HepG2 (cell line): ENCODE results near the gene TSPAN3. TPM values are rescaled to one million over a fixed set of nuclear protein-coding genes. Genes with fewer than 3 reads are reported as not detected.

ENCODE experiments used
- ARNTL ChIP-seq: sonication (generic); formaldehyde crosslinking; IDR thresholded peaks from 2 replicates; pipeline ENCODE4 v1.4.0; 2020; ENCODE audit warnings: mild to moderate bottlenecking, missing genetic modification reagents
- BORCS8-MEF2B ChIP-seq: sonication (generic); formaldehyde crosslinking; IDR thresholded peaks from 2 replicates; pipeline ENCODE4 v1.8.0; 2022; ENCODE audit warnings: mild to moderate bottlenecking, missing genetic modification reagents
- CHCHD3 ChIP-seq: sonication (generic); formaldehyde crosslinking; IDR thresholded peaks from 2 replicates; pipeline ENCODE4 v1.8.0; 2022; ENCODE audit warnings: mild to moderate bottlenecking, missing genetic modification reagents, moderate library complexity
- FOXK1 ChIP-seq: sonication (generic); formaldehyde crosslinking; IDR thresholded peaks from 2 replicates; pipeline ENCODE4 v1.4.0; 2020; ENCODE audit warnings: low read depth, missing genetic modification reagents, borderline replicate concordance
- HMG20A ChIP-seq: IDR thresholded peaks from 2 replicates; pipeline ENCODE4 v1.6.1; 2016; ENCODE audit warnings: borderline replicate concordance
- HOXA9 ChIP-seq: sonication (generic); formaldehyde crosslinking; IDR thresholded peaks from 2 replicates; pipeline ENCODE4 v1.8.1; 2022; ENCODE audit warnings: missing genetic modification reagents, mild to moderate bottlenecking, moderate library complexity, borderline replicate concordance
- MED1 ChIP-seq: sonication (generic); formaldehyde crosslinking; IDR thresholded peaks from 2 replicates; pipeline ENCODE4 v1.4.0; 2020; ENCODE audit warnings: missing genetic modification reagents
- NR2C2 ChIP-seq: sonication (generic); formaldehyde crosslinking; IDR thresholded peaks from 2 replicates; pipeline ENCODE4 v1.4.0; 2020; ENCODE audit warnings: missing genetic modification reagents, mild to moderate bottlenecking, moderate library complexity, borderline replicate concordance
- SP5 ChIP-seq: IDR thresholded peaks from 2 replicates; pipeline ENCODE4 v1.6.1; 2016; ENCODE audit warnings: low read depth, borderline replicate concordance
- ZBTB8A ChIP-seq: sonication (generic); formaldehyde crosslinking; IDR thresholded peaks from 2 replicates; pipeline ENCODE4 v1.4.0; 2020; ENCODE audit warnings: mild to moderate bottlenecking, low read depth, missing genetic modification reagents, borderline replicate concordance
- ZNF326 ChIP-seq: sonication (generic); formaldehyde crosslinking; IDR thresholded peaks from 2 replicates; pipeline ENCODE4 v1.4.0; 2020; ENCODE audit warnings: missing genetic modification reagents, borderline replicate concordance
- ZNF460 ChIP-seq: sonication (generic); formaldehyde crosslinking; IDR thresholded peaks from 2 replicates; pipeline ENCODE4 v1.5.1; 2020; ENCODE audit warnings: missing genetic modification reagents, mild to moderate bottlenecking, borderline replicate concordance
- ZNF614 ChIP-seq: IDR thresholded peaks from 2 replicates; pipeline ENCODE4 v1.6.1; 2018; ENCODE audit warnings: missing biosample characterization, missing genetic modification reagents, inconsistent platforms, borderline replicate concordance
- ZNF670 ChIP-seq: sonication (generic); formaldehyde crosslinking; IDR thresholded peaks from 2 replicates; pipeline ENCODE4 v1.8.0; 2022; ENCODE audit warnings: mild to moderate bottlenecking, missing genetic modification reagents, borderline replicate concordance
- ZNF788 ChIP-seq: sonication (generic); formaldehyde crosslinking; IDR thresholded peaks from 2 replicates; pipeline ENCODE4 v1.5.0; 2020; ENCODE audit warnings: mild to moderate bottlenecking, missing genetic modification reagents, borderline replicate concordance
- ZSCAN31 ChIP-seq: sonication (generic); formaldehyde crosslinking; IDR thresholded peaks from 2 replicates; pipeline ENCODE4 v1.5.0; 2020; ENCODE audit warnings: low read depth, mild to moderate bottlenecking, missing genetic modification reagents
- polyA plus RNA-seq, 8 experiments: library from polyadenylated mRNA; depleted of rRNA in 3 of 8; stranded (reverse) in 7 of 8; unstranded in 1 of 8; fragments of >200 nt; fragmentation: Illumina TruSeq in 4 of 8; extraction: Trizol in 4 of 8; gene quantifications; 2 replicates each; pipeline versions ENCODE4 v1.2.1 to v1.2.3, GENCODE V29; 2011 to 2016; ENCODE audit warnings: low read depth in 4 of 8, missing spikeins in 1 of 8, mixed read lengths in 1 of 8; ENCODE audit not compliant: insufficient read depth in 1 of 8
- total RNA-seq, 5 experiments: library from RNA; depleted of rRNA; stranded (reverse); fragments of >200 nt; fragmentation: Illumina TruSeq; extraction: Trizol; gene quantifications; 2 replicates each; pipeline ENCODE4 v1.2.3, GENCODE V29; 2016; ENCODE audit warnings: low read depth in 1 of 5
- TF ChIP-seq, protein P1 (sequence below): sonication (generic); formaldehyde crosslinking; IDR thresholded peaks from 2 replicates; pipeline ENCODE4 v1.4.0; 2020; ENCODE audit warnings: missing genetic modification reagents
- TF ChIP-seq, protein P2 (sequence below): sonication (generic); formaldehyde crosslinking; IDR thresholded peaks from 2 replicates; pipeline ENCODE4 v1.4.0; 2020; ENCODE audit warnings: missing genetic modification reagents; ENCODE audit errors: not compliant biosample characterization
- TF ChIP-seq, protein P3 (sequence below): fragments of 450-650 bp; IDR thresholded peaks from 2 replicates; pipeline ENCODE4 v1.6.1; 2017
- TF ChIP-seq, protein P4 (sequence below): sonication (generic); formaldehyde crosslinking; IDR thresholded peaks from 2 replicates; pipeline ENCODE4 v1.4.0; 2020; ENCODE audit warnings: missing genetic modification reagents

TSPAN3 gene
- total and polyA plus RNA-seq, 2 of the 13 experiments (the other 11 are each of a cell fraction or from before 2014, with no cell fraction given), result 167 to 170 TPM

DNA sequence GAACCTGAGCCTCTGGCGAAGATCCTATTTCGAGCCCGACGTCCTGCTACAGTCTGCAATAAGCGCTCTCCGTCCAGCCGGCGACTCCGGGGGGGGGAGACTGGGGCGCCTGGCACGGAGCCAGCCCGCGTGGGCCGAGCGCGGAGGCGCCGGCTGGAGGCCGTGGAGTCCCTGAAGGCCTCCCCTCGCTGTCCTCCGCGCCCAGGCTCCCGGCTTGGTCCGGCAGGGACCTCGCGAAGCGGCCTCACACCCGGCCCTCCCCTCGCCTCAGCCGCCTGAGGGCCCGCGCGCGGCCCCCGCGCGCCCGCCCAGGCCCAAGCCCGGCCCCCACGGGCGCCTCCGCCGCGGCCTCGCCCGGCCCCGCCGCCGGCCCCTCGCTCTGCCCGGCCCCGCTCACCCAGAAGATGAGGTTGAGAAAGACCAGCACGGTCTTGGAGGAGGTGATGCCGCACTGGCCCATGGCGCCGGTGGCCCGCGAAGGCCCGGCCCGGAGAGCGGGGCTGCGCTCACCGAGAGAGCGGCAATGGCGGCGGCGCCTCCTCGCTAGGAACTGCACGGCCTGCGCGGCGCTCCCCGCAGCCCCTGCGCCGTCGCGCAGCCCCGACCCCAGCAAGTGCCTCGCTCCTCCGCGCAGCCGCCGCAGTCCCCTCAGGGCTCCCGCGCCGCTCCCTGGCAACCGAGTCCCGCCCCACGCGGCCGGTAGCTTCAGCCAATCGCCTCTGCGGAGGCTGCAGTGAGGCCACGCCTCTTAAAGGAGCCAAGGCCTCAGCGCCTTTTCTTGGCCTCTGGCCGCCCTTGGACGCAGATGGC is at the start of gene TSPAN3 (continued):
- TF ChIP-seq, protein P1, sequence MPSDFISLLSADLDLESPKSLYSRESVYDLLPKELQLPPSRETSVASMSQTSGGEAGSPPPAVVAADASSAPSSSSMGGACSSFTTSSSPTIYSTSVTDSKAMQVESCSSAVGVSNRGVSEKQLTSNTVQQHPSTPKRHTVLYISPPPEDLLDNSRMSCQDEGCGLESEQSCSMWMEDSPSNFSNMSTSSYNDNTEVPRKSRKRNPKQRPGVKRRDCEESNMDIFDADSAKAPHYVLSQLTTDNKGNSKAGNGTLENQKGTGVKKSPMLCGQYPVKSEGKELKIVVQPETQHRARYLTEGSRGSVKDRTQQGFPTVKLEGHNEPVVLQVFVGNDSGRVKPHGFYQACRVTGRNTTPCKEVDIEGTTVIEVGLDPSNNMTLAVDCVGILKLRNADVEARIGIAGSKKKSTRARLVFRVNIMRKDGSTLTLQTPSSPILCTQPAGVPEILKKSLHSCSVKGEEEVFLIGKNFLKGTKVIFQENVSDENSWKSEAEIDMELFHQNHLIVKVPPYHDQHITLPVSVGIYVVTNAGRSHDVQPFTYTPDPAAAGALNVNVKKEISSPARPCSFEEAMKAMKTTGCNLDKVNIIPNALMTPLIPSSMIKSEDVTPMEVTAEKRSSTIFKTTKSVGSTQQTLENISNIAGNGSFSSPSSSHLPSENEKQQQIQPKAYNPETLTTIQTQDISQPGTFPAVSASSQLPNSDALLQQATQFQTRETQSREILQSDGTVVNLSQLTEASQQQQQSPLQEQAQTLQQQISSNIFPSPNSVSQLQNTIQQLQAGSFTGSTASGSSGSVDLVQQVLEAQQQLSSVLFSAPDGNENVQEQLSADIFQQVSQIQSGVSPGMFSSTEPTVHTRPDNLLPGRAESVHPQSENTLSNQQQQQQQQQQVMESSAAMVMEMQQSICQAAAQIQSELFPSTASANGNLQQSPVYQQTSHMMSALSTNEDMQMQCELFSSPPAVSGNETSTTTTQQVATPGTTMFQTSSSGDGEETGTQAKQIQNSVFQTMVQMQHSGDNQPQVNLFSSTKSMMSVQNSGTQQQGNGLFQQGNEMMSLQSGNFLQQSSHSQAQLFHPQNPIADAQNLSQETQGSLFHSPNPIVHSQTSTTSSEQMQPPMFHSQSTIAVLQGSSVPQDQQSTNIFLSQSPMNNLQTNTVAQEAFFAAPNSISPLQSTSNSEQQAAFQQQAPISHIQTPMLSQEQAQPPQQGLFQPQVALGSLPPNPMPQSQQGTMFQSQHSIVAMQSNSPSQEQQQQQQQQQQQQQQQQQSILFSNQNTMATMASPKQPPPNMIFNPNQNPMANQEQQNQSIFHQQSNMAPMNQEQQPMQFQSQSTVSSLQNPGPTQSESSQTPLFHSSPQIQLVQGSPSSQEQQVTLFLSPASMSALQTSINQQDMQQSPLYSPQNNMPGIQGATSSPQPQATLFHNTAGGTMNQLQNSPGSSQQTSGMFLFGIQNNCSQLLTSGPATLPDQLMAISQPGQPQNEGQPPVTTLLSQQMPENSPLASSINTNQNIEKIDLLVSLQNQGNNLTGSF (CRISPR knock-in tag), result no peak
- TF ChIP-seq FOXK1 (CRISPR knock-in tag) (no peak), NR2C2 (CRISPR knock-in tag) (no peak), BORCS8-MEF2B (CRISPR knock-in tag) (peak; percentile 39; the same call in 1 of the 2 replicates), MED1 (no peak; the same call in 1 of the 2 replicates), ZNF788 (CRISPR knock-in tag) (no peak), HOXA9 (CRISPR knock-in tag) (no peak), ZNF614 (no peak; the same call in 1 of the 2 replicates), HMG20A (CRISPR knock-in tag) (no peak), ZSCAN31 (no peak; the same call in 1 of the 2 replicates), ZNF460 (no peak), SP5 (CRISPR knock-in tag) (no peak), CHCHD3 (CRISPR knock-in tag) (no peak), ARNTL (CRISPR knock-in tag) (0 out of 2 replicates have a peak, but pooled peaks have one; percentile 19), ZNF326 (no peak), ZNF670 (no peak; the same call in 1 of the 2 replicates), ZBTB8A (no peak)
- TF ChIP-seq, protein P2, sequence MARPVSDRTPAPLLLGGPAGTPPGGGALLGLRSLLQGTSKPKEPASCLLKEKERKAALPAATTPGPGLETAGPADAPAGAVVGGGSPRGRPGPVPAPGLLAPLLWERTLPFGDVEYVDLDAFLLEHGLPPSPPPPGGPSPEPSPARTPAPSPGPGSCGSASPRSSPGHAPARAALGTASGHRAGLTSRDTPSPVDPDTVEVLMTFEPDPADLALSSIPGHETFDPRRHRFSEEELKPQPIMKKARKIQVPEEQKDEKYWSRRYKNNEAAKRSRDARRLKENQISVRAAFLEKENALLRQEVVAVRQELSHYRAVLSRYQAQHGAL, result no peak
- TF ChIP-seq, protein P3, sequence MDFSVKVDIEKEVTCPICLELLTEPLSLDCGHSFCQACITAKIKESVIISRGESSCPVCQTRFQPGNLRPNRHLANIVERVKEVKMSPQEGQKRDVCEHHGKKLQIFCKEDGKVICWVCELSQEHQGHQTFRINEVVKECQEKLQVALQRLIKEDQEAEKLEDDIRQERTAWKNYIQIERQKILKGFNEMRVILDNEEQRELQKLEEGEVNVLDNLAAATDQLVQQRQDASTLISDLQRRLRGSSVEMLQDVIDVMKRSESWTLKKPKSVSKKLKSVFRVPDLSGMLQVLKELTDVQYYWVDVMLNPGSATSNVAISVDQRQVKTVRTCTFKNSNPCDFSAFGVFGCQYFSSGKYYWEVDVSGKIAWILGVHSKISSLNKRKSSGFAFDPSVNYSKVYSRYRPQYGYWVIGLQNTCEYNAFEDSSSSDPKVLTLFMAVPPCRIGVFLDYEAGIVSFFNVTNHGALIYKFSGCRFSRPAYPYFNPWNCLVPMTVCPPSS, result no peak
- TF ChIP-seq, protein P4, sequence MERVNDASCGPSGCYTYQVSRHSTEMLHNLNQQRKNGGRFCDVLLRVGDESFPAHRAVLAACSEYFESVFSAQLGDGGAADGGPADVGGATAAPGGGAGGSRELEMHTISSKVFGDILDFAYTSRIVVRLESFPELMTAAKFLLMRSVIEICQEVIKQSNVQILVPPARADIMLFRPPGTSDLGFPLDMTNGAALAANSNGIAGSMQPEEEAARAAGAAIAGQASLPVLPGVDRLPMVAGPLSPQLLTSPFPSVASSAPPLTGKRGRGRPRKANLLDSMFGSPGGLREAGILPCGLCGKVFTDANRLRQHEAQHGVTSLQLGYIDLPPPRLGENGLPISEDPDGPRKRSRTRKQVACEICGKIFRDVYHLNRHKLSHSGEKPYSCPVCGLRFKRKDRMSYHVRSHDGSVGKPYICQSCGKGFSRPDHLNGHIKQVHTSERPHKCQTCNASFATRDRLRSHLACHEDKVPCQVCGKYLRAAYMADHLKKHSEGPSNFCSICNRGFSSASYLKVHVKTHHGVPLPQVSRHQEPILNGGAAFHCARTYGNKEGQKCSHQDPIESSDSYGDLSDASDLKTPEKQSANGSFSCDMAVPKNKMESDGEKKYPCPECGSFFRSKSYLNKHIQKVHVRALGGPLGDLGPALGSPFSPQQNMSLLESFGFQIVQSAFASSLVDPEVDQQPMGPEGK (CRISPR knock-in tag), result peak; percentile 54
